Measurements from ENCODE around the gene GFI1B. TPM values are rescaled to one million over a fixed set of nuclear protein-coding genes. Genes with fewer than 3 reads are reported as not detected.

Gene GFI1B
- total and polyA plus RNA-seq, 2 of the 4 experiments (the other 2 are of a cell fraction): 0.02 TPM; not detected in 1

DNA sequence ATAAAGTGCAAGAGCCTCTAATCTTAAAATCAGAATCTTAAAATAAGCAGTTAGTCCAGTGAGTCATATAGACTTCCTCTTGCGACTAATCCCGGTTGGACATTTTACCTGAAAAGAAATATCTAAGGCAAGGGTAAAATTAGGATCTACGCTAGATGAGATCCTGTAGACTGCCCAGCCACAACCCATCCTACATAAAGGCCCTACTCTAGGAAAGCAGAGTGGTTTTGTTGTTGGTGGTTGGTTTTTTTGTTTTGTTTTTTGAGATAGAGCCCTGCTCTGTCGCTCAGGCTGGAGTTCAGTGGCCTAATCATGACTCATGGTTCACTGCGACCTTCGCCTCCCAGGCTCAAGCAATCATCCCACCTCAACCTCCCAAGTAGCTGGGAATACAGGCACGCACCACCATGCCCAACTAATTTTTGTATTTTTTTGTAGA lies 41.0 kb upstream of the GFI1B start:
- Histone ChIP-seq H3K4me2 (ENCODE audit: low read depth, low read length) (peak overlapping the region; percentile 13; the same call in 1 of the 2 replicates), H4K20me1 (ENCODE audit: insufficient read depth, low read length) (peaks cover 32% of the 10 kb centered on the region; the same call in 1 of the 2 replicates), H2BK15ac (ENCODE audit: low read depth, low read length) (no peak overlapping the region), H2AK9ac (replicated peaks; ENCODE audit: low read depth, low read length, poor library complexity) (no peak overlapping the region), H4K8ac (ENCODE audit: low read depth in 2 of 2, low read length in 2 of 2) (no peak overlapping the region; a peak in 1 of 4 replicates), H2BK5ac (ENCODE audit: low read depth, low read length, poor library complexity, severe bottlenecking) (peak overlapping the region; percentile 26), H3K4me1 (ENCODE audit: control insufficient read depth, insufficient read depth, low read length) (peaks cover 11% of the 10 kb centered on the region), H3K27ac (ENCODE audit: insufficient read depth, low read length) (no peak overlapping the region), H2BK120ac (ENCODE audit: low read depth, low read length) (peak overlapping the region; percentile 5; the same call in 1 of the 2 replicates), H2AFZ (replicated peaks; ENCODE audit: low read length, poor library complexity) (no peak overlapping the region), H4K91ac (ENCODE audit: insufficient read depth, low read depth, low read length) (no peak overlapping the region), H3K9me3 (ENCODE audit: control insufficient read depth, insufficient read depth, low read length) (no peaks in the 10 kb centered on the region), H3K27me3 (ENCODE audit: control insufficient read depth, insufficient read depth, low read length) (no peaks in the 10 kb centered on the region), H3K14ac (replicated peaks; ENCODE audit: low read depth, low read length) (no peak overlapping the region), H3K23ac (ENCODE audit: low read depth, low read length) (0 out of 2 replicates have a peak overlapping the region, but pooled peaks have one; percentile 67), H3K4me3 (ENCODE audit: insufficient read depth, low read depth, low read length) (no peak overlapping the region), H3K9ac (ENCODE audit: low read depth, low read length) (no peak overlapping the region), H3K56ac (ENCODE audit: extremely low read depth, insufficient read depth, low read length) (no peak overlapping the region), H3K36me3 (ENCODE audit: control insufficient read depth, insufficient read depth, low read length) (peaks cover 3% of the 10 kb centered on the region), H3K79me1 (ENCODE audit: low read depth in 1 of 2, low read length in 2 of 2) (peaks cover 47 to 81% of the 10 kb centered on the region in 2 experiments), H3K9me1 (ENCODE audit: insufficient read depth, low read length) (peaks cover 15% of the 10 kb centered on the region), H2BK20ac (ENCODE audit: low read depth, low read length) (no peak overlapping the region), H3K4ac (ENCODE audit: low read depth, low read length) (peak overlapping the region; percentile 11; the same call in 1 of the 2 replicates), H3K18ac (ENCODE audit: low read depth, low read length) (no peak overlapping the region), H2AK5ac (ENCODE audit: low read depth, low read length) (peak overlapping the region; percentile 21; the same call in 1 of the 2 replicates), H4K5ac (ENCODE audit: low read depth, low read length) (no peak overlapping the region)
- peak; percentile 27 for DNase-seq
- in situ Hi-C loops (cut with MboI; ENCODE audit: low sequenced_read_pairs): no loop called here
- TF ChIP-seq RAD21 (IDR thresholded peaks at IDR 0.05; ENCODE audit: low read length) (no peak), MXI1 (IDR thresholded peaks at IDR 0.05; ENCODE audit: borderline replicate concordance, low read depth, low read length) (no peak), MAZ (IDR thresholded peaks at IDR 0.05; ENCODE audit: borderline replicate concordance, low read depth, low read length) (no peak), BHLHE40 (IDR thresholded peaks at IDR 0.05; ENCODE audit: low read depth, low read length) (no peak), MAFK (IDR thresholded peaks at IDR 0.05; ENCODE audit: low read depth, low read length) (no peak), USF2 (IDR thresholded peaks at IDR 0.05; ENCODE audit: low read depth, low read length) (no peak), CEBPB (IDR thresholded peaks at IDR 0.05; ENCODE audit: low read depth, low read length) (no peak), RFX5 (IDR thresholded peaks at IDR 0.05; ENCODE audit: low read depth, low read length) (no peak), NFE2L2 (IDR thresholded peaks at IDR 0.05; ENCODE audit: low read depth, low read length) (no peak), CHD1 (IDR thresholded peaks at IDR 0.05; ENCODE audit: low read depth, low read length) (no peak), SMC3 (IDR thresholded peaks at IDR 0.05; ENCODE audit: low read depth, low read length) (no peak), FOS (IDR thresholded peaks at IDR 0.05; ENCODE audit: low read depth, low read length) (no peak), ELK1 (IDR thresholded peaks at IDR 0.05; ENCODE audit: borderline replicate concordance, low read depth, low read length) (no peak), POLR2A (IDR thresholded peaks at IDR 0.05; ENCODE audit: low read depth, low read length) (no peak)
- TF ChIP-seq, protein P1, sequence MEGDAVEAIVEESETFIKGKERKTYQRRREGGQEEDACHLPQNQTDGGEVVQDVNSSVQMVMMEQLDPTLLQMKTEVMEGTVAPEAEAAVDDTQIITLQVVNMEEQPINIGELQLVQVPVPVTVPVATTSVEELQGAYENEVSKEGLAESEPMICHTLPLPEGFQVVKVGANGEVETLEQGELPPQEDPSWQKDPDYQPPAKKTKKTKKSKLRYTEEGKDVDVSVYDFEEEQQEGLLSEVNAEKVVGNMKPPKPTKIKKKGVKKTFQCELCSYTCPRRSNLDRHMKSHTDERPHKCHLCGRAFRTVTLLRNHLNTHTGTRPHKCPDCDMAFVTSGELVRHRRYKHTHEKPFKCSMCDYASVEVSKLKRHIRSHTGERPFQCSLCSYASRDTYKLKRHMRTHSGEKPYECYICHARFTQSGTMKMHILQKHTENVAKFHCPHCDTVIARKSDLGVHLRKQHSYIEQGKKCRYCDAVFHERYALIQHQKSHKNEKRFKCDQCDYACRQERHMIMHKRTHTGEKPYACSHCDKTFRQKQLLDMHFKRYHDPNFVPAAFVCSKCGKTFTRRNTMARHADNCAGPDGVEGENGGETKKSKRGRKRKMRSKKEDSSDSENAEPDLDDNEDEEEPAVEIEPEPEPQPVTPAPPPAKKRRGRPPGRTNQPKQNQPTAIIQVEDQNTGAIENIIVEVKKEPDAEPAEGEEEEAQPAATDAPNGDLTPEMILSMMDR (conservative IDR thresholded peaks at IDR 0.05; ENCODE audit: low read depth, low read length): no peak
- ATAC-seq (ENCODE audit: low read depth): peak; percentile 30
- ChIA-PET POLR2A (ENCODE audit: unreplicated experiment) (no interaction called here), CTCF (no interaction called here)
- intact Hi-C loops (cut with micrococcal nuclease): no loop called here
- dilution Hi-C loops (cut with HindIII; ENCODE audit: low sequenced_read_pairs, unreplicated experiment): no loop called here
- BruUV-seq (replicated peaks): no TSS peak
- no CpG with 5 or more reads among the region's 7 CpGs for WGBS, 2 experiments (ENCODE audit: extremely low coverage in 2 of 2, insufficient read length in 1 of 2)

Data from IMR-90 (cell line).